PFSK-1 (cell line): Measurements from ENCODE around the gene STPG4.

Experiments used
- FOXP2 ChIP-seq: optimal IDR thresholded peaks from 2 replicates; pipeline ENCODE3; 2011; ENCODE audit warnings: borderline replicate concordance, control low read depth, inconsistent platforms; ENCODE audit not compliant: insufficient read depth; ENCODE audit errors: extremely low read length, extremely low read depth
- POLR2AphosphoS5 ChIP-seq: IDR thresholded peaks from 2 replicates; pipeline ENCODE4 v1.6.1; 2012; ENCODE audit warnings: low read depth, mild to moderate bottlenecking, control low read depth, low read length, moderate library complexity
- SIN3A ChIP-seq: IDR thresholded peaks from 2 replicates; pipeline ENCODE4 v1.6.1; 2012; ENCODE audit warnings: mild to moderate bottlenecking, low read length, moderate library complexity, borderline replicate concordance; ENCODE audit not compliant: insufficient read depth
- TAF1 ChIP-seq: IDR thresholded peaks from 2 replicates; pipeline ENCODE4 v1.6.1; 2012; ENCODE audit warnings: low read length, control low read depth, borderline replicate concordance; ENCODE audit not compliant: insufficient read depth
- TF ChIP-seq, protein P1 (sequence below), 2 experiments: IDR thresholded peaks; 2 replicates each; pipeline versions ENCODE4 v1.6.1 to v1.8.0; 2011 to 2012; ENCODE audit warnings: low read depth in 2 of 2, low read length in 2 of 2, control low read depth in 1 of 2, inconsistent platforms in 1 of 2, mild to moderate bottlenecking in 1 of 2, moderate library complexity in 1 of 2; ENCODE audit not compliant: insufficient read depth in 1 of 2

The STPG4 gene

DNA sequence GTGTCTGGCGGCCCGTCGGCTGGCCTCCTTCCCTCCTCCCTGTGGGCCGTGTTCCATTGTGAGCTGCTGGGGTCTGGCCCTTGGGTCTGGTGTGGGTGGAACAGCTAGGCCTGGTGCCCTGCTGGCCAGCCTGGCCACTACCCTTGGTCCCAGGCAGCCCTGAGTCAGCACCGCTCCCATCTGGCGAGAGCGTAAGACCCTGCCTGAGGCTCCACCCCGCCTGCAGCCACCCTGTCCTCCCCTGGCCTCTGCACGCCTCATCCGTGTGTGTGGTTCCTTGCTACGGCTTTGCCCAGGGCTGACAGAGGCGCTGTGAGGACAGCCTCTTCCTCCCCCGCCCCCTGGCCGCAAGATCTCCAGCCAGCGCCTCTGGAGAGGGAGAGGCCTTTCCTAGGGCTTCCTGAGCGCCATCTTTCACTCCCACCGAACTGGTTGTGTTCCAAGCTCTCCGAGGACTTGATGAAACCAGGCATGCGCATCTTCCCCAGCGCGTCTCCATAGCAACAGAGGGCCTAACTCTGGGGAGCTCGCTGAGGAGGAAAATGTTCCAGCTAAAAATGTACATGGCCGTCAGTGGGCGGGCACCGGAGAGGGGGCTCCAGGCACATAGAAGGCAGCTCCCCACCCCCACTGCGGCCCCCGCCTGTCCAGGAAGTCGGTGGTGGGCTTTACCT lies 83.0 kb downstream of the STPG4 start:
- no peak for TF ChIP-seq TAF1

DNA sequence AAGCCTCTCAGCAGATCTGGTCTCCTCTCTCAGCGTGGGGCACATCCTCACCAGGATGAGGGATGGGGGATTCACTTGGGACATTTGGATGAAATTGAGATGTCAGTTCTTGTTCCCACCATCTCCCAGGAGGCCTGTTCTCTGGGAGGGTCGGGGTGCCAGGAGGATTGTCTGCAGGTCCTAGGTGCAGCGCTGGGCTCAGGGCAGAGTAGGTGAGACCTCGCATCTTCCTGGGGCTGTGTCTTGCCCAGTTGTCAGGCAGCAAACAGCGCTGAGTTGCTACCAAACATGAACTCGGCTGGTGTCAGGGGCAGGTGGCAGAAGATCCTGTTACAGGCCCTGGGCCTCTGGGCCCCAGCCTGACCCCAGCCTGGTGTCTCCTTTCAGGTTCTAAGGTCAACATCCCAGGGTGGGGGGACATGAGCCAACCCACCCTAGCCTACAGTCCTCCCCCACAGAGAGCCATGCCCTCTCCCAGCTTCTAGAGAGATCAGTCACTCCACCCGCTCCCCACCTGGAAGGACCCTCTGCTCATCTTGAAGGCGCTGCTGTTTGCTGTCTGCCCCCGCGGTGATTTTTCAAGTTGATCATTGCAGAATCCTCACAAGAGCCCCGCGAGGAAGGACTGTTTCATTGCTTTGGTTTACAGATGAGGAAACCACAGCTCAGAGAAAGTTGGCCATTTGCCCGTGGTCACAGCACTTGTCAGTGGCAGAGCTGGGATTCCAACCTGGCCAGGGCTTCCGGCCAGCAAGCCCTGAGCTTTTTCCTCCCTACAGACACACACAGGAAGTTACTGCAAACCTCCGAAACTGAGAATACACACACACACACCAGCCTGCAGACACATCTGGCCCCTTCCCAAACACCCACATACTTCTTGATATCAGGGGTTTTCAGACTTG lies 83.9 kb downstream of the STPG4 start:
- TF ChIP-seq SIN3A (no peak), TAF1 (no peak), POLR2AphosphoS5 (no peak), FOXP2 (no peak)
- TF ChIP-seq, protein P1, sequence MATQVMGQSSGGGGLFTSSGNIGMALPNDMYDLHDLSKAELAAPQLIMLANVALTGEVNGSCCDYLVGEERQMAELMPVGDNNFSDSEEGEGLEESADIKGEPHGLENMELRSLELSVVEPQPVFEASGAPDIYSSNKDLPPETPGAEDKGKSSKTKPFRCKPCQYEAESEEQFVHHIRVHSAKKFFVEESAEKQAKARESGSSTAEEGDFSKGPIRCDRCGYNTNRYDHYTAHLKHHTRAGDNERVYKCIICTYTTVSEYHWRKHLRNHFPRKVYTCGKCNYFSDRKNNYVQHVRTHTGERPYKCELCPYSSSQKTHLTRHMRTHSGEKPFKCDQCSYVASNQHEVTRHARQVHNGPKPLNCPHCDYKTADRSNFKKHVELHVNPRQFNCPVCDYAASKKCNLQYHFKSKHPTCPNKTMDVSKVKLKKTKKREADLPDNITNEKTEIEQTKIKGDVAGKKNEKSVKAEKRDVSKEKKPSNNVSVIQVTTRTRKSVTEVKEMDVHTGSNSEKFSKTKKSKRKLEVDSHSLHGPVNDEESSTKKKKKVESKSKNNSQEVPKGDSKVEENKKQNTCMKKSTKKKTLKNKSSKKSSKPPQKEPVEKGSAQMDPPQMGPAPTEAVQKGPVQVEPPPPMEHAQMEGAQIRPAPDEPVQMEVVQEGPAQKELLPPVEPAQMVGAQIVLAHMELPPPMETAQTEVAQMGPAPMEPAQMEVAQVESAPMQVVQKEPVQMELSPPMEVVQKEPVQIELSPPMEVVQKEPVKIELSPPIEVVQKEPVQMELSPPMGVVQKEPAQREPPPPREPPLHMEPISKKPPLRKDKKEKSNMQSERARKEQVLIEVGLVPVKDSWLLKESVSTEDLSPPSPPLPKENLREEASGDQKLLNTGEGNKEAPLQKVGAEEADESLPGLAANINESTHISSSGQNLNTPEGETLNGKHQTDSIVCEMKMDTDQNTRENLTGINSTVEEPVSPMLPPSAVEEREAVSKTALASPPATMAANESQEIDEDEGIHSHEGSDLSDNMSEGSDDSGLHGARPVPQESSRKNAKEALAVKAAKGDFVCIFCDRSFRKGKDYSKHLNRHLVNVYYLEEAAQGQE (IDR thresholded peaks at IDR 0.05; ENCODE audit: insufficient read depth in 1 of 2, low read depth in 2 of 2, low read length in 2 of 2) = no peak

DNA sequence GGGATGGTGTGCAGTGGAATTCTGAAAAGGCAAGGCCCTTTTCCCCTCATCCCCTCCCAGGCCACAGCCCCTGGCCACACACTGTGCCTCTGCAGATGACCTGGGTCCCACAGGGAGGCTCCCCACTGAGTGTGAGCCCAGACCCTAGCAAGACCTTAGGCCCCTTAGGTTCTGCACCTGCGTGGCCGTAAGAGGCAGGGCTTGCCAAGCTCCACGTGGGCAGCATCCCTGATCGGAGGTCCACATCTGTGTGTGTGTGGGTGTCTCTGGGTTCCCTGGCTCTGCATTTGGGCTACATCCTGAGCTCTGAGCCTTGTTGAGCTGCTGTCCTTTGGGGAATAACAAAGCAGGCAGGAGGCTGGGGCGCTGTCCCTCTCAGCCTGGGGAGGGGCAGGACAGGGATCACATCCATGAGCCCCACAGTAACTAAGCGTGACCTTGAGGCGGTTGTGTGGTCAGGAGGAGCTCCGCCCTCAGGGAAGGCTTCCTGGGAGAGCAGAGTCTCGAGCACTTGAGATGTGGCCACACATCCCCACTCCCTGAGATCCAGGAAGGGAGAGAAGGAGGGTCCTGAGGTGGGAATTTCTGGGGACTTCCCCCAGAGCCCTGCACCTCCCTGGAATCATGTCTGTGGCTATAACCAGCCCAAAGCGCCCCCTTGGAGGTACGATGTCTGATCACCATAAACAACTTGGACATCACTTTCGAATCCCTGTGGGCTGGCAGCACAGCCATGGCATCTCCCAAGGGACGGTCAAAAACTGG lies 84.8 kb downstream of the STPG4 start:
- no peak for TF ChIP-seq FOXP2
- no peak for TF ChIP-seq TAF1
- TF ChIP-seq POLR2AphosphoS5 = no peak
- TF ChIP-seq, protein P1 (IDR thresholded peaks at IDR 0.05; ENCODE audit: insufficient read depth in 1 of 2, low read depth in 2 of 2, low read length in 2 of 2) = no peak
- no peak for TF ChIP-seq SIN3A

DNA sequence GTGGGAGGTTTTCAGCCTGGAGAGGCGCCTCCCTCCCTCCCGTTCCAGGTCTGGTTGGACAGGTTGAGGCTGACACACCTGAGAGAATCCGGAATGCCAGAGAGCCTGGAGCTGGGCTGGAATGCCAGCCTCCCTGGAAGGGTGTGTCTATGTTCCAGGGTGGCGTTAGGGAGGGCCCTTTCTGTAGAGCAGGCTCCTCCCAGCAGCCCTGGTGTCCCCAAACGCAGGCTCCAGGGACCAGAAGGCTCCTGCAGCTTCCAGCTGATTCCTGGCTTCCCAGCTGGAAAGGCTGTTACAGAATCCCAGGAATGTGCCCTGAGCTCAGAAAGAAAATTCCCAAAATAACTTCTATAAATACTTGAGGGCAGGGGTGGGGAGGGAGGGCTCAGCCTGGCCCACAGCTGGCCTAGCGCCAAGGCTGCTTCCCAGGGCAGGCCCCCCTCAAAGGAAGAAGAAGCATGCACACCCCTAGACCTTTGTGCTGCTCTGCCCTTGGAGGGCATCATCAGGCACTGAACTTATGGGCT lies 85.4 kb downstream of the STPG4 start:
- TF ChIP-seq FOXP2 (no peak), TAF1 (no peak), POLR2AphosphoS5 (no peak), SIN3A (no peak)
- TF ChIP-seq, protein P1 (IDR thresholded peaks at IDR 0.05; ENCODE audit: insufficient read depth in 1 of 2, low read depth in 2 of 2, low read length in 2 of 2) = no peak

DNA sequence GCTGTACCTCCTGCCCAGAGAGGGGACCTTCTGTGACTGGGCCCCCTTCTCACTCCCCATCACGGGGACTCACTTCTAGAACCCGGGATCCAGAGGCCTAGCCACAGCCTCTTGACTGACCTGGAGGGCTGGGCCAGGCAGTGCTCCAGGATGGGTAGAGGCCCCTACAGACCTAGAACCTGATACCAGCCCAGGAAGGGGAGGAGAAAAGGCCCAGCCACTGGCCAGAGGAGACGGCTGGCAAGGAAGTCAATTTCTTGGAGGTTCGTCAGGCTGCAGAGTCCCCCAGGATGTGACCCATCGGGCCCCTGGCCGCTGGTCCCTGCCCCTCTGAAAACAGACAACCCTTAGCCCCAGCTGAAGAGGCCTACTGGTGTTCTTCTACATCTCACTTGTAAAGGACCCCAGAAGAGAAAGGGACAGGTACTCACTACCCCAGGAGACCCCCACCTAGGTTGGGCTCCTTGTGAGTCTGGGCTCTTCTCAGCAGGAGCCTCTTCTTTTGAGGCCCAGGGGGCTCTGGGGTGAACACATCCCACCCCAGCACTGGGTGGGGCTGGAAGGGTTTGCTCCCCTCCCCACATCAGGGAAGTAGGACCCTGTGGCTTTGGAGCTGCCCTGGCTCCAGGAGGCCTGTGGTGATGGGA lies 86.0 kb downstream of the STPG4 start:
- TF ChIP-seq TAF1 (no peak), POLR2AphosphoS5 (no peak), FOXP2 (no peak), SIN3A (no peak)
- TF ChIP-seq, protein P1 (IDR thresholded peaks at IDR 0.05; ENCODE audit: insufficient read depth in 1 of 2, low read depth in 2 of 2, low read length in 2 of 2) = no peak
